ENCODE data around the gene TGM6. TPM values are rescaled to one million over a fixed set of nuclear protein-coding genes. Genes with fewer than 3 reads are reported as not detected.
A peak's percentile ranks its signal among the peaks of the same experiment; 100 is the strongest.

The TGM6 gene
- polyA plus RNA-seq, 3 donors from 2014 or later, result not detected

DNA sequence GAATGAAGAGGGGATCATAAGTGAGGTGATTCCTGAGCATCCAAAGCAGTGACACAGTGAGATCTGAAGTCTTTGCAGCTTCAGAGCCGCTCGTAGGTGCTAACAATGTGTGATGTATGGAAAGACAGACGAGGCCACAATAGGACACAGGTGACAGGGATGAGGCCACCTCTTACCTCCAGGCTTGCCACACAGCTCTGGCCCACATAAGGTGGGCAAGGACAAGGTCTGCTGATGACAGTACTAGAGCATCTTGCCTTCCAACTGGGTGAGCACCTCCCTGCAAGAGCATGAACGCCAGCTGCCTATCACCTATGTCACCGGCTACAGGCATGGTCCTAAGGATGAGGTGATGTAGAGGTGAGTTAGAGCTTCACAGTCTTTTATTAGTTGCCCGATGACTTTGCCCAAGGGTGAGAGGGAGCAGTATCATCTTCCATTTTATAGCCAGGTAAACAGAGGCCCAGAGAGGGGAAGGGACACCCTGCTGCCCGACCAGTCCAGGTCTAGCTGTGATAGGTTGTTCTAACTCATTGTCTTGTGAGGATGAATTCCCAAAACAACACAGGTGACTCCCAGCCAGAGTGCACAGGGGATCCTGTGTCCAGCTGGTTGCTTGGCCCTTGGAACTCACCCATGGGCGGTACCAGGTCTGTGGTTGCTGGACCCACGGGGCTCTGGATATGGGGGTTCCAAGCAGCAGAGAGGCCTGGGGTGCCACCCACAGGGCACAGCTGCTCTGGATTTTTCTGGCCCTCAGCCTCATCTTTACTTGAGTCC, 6.2 kb upstream of the TGM6 start:
- H3K27me3 Mint-ChIP-seq (ENCODE audit: low read depth in 3 of 3), result peaks cover 4 to 7% (median 6%) of the 10 kb centered on the region in 3 donors
- H3K27ac Mint-ChIP-seq, result no peak overlapping the region
- peaks cover 3 to 7% of the 10 kb centered on the region in 2 donors for H3K4me1 Mint-ChIP-seq
- no peaks in the 10 kb centered on the region for H3K36me3 Mint-ChIP-seq
- DNase-seq, result no peak
- H3K9me3 Mint-ChIP-seq, result no peaks in the 10 kb centered on the region
- H3K4me3 Mint-ChIP-seq, result no peak overlapping the region

DNA sequence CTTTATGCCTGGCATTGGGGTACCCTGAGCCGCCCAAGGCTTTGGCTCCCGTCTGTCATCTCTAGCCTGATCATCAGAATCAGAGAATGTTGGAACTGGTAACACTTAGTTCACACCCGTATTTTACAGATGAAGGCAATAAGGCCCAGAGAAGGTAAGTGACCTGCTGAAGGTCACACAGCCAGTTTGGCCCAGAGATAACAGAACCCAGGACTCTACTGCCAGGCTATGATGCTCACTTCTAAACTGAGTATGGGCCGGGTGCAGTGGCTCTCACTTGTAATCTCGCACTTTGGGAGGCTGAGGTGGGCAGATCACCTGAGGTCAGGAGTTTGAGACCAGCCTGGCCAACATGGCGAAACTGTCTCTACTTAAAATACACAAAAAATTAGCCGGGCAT, 1.8 kb upstream of the TGM6 start:
- H3K36me3 Mint-ChIP-seq, result no peaks in the 10 kb centered on the region
- peaks cover 10 to 11% of the 10 kb centered on the region in 2 donors for H3K4me1 Mint-ChIP-seq
- no peaks in the 10 kb centered on the region for H3K9me3 Mint-ChIP-seq
- H3K27ac Mint-ChIP-seq, result no peak overlapping the region
- H3K4me3 Mint-ChIP-seq, result no peak overlapping the region
- no peak for DNase-seq
- H3K27me3 Mint-ChIP-seq (ENCODE audit: low read depth in 3 of 3), result peaks cover 1 to 13% (median 7%) of the 10 kb centered on the region in 3 donors

DNA sequence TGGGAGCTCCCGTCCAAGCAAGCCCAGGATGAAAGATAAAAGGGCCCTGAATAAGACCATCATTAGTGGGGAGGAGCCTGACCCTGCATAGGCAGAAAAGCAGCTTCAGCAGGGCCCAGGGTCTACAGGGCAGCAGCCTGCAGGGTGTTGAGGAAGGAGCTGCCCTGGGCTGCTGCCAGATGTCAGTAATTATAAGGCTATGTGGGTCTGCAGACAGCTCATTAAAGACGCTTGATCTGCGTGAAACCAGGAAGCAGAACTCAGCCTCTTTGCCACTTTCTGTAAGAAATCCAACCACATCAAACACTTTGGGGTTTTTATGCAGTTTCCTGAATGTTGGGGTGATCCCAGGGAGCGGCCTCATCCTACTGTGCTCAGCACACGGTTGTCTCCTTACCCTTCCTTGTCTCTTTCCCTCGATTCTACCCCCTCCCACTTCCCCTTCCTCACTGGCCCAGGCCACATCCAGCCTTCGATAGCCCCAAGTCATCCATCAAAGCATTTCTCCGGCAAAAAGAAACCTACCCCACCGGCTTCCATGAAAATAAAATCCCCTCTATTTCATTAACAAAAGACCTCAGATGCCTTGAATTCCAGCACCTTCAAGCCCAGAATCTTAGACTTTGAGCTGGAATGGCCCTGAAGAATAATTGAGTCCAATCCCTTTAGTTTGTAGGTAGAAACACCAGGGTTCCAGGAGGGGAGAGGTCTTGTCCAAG, 1.0 kb upstream of the TGM6 start:
- Mint-ChIP-seq H3K36me3 (no peaks in the 10 kb centered on the region), H3K4me3 (peak overlapping the region in 1 of 5 donors; percentile 10), H3K27me3 (ENCODE audit: low read depth in 3 of 3) (peaks cover 1 to 16% (median 7%) of the 10 kb centered on the region in 3 donors), H3K4me1 (peaks cover 10 to 11% of the 10 kb centered on the region in 2 donors), H3K27ac (peak overlapping the region in 1 of 6 donors; percentile 22), H3K9me3 (no peaks in the 10 kb centered on the region)
- peak in 1 of 3 donors; percentile 4 for DNase-seq

DNA sequence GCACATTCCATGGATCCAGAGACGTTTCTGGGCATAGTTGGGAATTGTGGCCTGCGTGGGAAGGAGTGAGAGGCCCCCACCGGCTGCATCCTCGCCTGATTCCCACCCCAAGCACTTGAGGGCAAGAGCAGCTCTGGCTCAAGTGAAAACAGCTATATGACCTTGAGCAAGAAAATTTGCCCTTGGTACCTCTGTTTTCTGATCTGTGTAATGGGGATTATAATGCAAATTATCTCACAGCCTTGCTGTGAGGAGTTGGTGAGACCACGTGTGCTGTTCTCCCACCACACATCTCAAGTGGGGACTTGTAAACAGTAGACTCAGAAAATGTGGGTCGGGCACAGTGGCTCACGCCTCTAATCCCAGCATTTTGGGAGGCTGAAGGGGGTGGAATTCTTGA, 602 bp downstream of the TGM6 start:
- peaks cover 0 to 3% (median 0%) of the 10 kb centered on the region in 6 donors for H3K9me3 Mint-ChIP-seq
- peaks cover 10 to 11% of the 10 kb centered on the region in 2 donors for H3K4me1 Mint-ChIP-seq
- no peaks in the 10 kb centered on the region for H3K36me3 Mint-ChIP-seq
- H3K4me3 Mint-ChIP-seq, result no peak overlapping the region
- DNase-seq, result no peak
- peaks cover 1 to 13% (median 5%) of the 10 kb centered on the region in 3 donors for H3K27me3 Mint-ChIP-seq (ENCODE audit: low read depth in 3 of 3)
- H3K27ac Mint-ChIP-seq, result no peak overlapping the region

DNA sequence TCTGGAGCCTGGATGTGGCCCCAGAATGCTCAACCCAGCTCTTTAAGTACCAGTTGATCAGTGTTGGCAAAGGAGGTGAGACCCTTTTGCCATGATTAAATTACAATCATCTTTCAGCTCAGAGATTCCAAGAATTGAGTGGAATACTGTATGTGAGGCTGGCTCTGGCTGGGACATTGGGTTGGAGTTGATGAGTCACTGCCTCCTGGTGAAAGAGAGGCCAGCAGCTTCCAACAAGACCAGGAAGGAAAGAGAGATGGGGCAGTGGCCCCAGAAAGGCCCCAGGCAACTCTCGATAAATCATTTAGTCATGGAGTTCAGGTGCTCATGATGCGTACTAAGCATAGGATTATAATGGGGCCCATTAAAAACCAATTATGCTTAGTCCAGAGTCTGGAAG, 2.1 kb downstream of the TGM6 start:
- H3K27me3 Mint-ChIP-seq (ENCODE audit: low read depth in 3 of 3), result peaks cover 0 to 11% (median 5%) of the 10 kb centered on the region in 3 donors
- no peak overlapping the region for H3K4me3 Mint-ChIP-seq
- no peak for DNase-seq
- H3K36me3 Mint-ChIP-seq, result no peaks in the 10 kb centered on the region
- H3K27ac Mint-ChIP-seq, result no peak overlapping the region
- peaks cover 10 to 13% of the 10 kb centered on the region in 2 donors for H3K4me1 Mint-ChIP-seq
- H3K9me3 Mint-ChIP-seq, result peaks cover 0 to 11% (median 3%) of the 10 kb centered on the region in 6 donors

DNA sequence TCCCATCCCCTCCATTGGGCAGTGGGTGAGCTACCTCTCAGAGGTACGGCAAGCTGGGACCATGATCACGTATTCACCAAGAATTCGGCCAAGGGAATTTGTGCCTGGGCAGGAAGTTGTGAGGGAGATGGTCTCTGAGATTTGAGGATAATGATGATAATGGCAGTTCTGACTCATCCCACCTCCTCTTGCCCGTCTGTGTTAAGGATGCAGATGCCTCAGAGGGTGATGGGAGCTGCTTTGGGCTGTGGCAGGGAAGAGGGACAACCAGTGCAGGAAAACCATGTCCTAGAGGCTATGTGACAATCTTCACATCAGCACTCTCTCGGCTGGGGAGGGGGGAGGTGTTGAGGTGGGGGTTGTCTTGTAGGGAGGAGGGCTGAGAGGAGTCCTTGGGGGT, 4.3 kb downstream of the TGM6 start:
- Mint-ChIP-seq H3K27ac (no peak overlapping the region), H3K4me3 (no peak overlapping the region), H3K36me3 (no peaks in the 10 kb centered on the region), H3K4me1 (peaks cover 2% of the 10 kb centered on the region in 2 donors), H3K27me3 (ENCODE audit: low read depth in 3 of 3) (peaks cover 0 to 8% (median 7%) of the 10 kb centered on the region in 3 donors), H3K9me3 (peaks cover 0 to 18% (median 5%) of the 10 kb centered on the region in 6 donors)
- DNase-seq, result no peak

DNA sequence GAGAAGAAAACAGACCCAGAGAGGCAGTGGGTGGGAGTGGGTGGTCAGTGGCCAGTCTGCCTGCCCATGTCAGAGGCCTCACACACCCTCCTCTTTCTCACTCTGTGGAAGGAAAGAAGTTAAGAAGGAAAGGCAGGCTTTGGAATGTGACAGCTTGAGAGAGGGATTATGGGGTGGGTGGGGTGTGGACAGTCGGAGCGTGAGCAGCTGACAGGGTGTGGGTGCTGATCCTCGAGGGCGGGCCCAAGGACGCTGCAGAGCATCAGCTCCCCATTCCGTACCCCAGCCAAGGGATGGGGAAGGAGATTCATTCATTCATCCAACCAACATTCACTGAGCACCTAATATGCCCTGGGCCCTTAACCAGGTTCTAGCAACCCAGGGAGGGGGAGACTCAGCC, 4.8 kb downstream of the TGM6 start:
- H3K4me3 Mint-ChIP-seq, result no peak overlapping the region
- no peaks in the 10 kb centered on the region for H3K36me3 Mint-ChIP-seq
- peaks cover 0 to 18% (median 5%) of the 10 kb centered on the region in 6 donors for H3K9me3 Mint-ChIP-seq
- DNase-seq, result no peak
- peaks cover 0 to 2% of the 10 kb centered on the region in 2 donors for H3K4me1 Mint-ChIP-seq
- H3K27me3 Mint-ChIP-seq (ENCODE audit: low read depth in 3 of 3), result peaks cover 0 to 6% (median 5%) of the 10 kb centered on the region in 3 donors
- no peak overlapping the region for H3K27ac Mint-ChIP-seq

DNA sequence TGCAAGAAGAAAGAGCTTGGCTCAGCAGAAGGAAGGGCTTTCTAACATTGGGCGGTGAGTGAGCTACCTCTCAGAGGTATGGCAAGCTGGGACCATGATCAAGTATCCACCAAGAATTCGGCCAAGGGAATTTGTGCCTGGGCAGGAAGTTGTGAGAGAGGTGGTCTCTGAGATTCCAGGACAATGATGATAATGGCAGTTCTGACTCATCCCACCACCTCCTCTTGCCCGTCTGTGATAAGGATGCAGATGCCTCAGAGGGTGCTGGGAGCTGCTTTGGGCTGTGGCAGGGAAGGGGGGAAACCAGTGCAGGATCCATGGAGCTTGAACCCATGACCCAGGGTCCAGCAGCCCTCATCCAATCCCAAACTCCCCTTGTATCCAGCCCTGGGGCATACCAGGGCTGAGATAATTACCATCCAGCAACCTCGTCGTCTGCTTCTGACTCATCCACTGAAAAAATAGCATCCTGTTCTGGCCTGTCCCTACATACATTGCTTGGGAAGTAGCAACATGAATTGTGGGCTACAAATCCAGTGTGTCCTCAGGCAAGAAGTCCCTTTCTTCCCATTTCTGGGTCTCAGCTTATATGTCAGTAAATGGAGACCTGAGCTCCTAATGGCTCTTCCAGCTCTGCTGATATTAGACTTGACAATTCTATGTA, 5.9 kb downstream of the TGM6 start:
- no peak for DNase-seq
- Mint-ChIP-seq H3K9me3 (peaks cover 0 to 18% (median 5%) of the 10 kb centered on the region in 6 donors), H3K27me3 (ENCODE audit: low read depth in 3 of 3) (peaks cover 0 to 8% (median 3%) of the 10 kb centered on the region in 3 donors), H3K4me3 (no peak overlapping the region), H3K36me3 (no peaks in the 10 kb centered on the region), H3K4me1 (peaks cover 0 to 2% of the 10 kb centered on the region in 2 donors), H3K27ac (no peak overlapping the region)

DNA sequence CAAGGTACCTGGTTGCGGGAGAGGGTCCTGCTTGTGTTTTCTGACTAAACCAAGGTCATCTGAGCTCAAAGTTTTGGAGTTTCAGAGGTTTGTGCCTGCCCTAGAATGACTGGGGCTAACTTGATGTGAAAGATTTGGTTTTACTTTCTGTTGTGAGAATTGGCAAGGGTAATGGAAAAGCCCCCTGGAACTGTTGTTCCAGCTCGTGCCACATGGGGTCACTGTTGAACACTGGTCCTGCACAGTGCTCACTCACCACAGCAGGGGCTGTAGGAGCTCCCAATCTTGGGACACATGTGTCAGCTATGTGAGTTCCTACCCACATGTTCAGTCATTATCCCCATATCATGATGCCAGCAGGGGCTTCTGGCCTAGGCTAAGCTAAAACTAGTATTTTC, 6.5 kb downstream of the TGM6 start:
- peaks cover 0 to 8% (median 3%) of the 10 kb centered on the region in 3 donors for H3K27me3 Mint-ChIP-seq (ENCODE audit: low read depth in 3 of 3)
- no peak overlapping the region for H3K27ac Mint-ChIP-seq
- H3K4me1 Mint-ChIP-seq, result peaks cover 0 to 2% of the 10 kb centered on the region in 2 donors
- DNase-seq, result peak in 2 of 3 donors; percentile 17 to 18
- H3K4me3 Mint-ChIP-seq, result no peak overlapping the region
- H3K36me3 Mint-ChIP-seq, result no peaks in the 10 kb centered on the region
- peaks cover 0 to 18% (median 5%) of the 10 kb centered on the region in 6 donors for H3K9me3 Mint-ChIP-seq

DNA sequence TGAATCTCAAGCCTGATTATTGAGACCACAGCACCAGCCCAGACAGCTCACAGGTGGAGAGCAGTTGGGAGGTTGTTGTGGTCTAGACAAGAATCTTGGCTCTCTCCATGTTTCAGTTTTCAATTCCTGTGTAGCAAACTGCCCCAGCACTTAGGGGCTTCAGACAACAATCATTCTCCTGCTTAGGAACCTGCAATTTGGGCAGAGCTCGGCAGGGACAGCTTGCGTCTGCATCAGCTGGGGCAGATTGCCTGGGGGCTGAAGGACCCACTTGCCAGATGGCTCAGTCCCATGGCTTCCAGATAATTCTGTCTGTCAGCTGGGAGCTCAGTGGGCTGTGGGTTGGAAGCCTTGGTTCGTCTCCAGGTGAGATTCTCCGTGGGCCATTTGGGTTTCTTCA, 6.9 kb downstream of the TGM6 start:
- no peak for DNase-seq
- H3K27ac Mint-ChIP-seq, result no peak overlapping the region

DNA sequence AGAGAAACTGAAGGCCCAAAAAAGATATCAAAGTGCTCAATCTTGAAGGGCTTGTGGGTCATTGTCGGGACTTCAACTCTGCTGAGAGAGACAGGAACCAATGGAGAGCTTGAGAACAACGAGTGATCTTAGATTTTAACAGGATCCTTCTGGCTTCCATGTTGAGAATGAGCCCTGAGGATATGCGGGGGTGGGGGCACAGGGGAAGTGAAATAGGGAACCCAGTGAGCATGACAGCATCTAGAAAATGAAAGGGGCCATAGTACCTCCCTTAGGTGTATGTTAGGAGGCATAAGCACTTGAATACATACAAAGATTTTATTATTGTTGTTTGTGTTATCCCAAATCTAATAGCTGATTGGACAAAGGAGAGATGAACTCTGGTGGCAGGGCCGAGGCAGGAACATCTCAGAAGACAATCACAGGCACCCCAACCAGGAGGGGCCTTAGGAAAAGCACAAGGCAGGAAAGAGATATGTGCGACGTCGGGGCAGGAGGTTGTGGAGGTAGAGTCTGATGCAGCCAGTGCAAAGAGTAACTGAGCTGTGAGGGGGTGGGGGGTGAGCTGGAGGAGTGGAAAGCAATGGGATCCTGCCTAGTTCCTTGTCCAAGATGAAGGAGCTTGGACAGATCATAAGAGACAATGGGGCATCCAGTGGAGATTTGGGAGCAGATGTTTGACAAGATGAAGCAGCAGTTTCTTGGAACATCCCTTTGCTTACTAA, 10.4 kb downstream of the TGM6 start:
- no peak for DNase-seq
- Mint-ChIP-seq H3K9me3 (peaks cover 0 to 18% (median 4%) of the 10 kb centered on the region in 6 donors), H3K4me1 (peaks cover 0 to 2% of the 10 kb centered on the region in 2 donors), H3K27ac (no peak overlapping the region), H3K36me3 (no peaks in the 10 kb centered on the region), H3K27me3 (ENCODE audit: low read depth in 3 of 3) (peaks cover 0 to 10% (median 0%) of the 10 kb centered on the region in 3 donors), H3K4me3 (no peak overlapping the region)

More for the DNA sequence above, 6.9 kb downstream of the TGM6 start:
- Mint-ChIP-seq H3K4me3 (no peak overlapping the region), H3K27me3 (ENCODE audit: low read depth in 3 of 3) (peaks cover 0 to 7% (median 3%) of the 10 kb centered on the region in 3 donors), H3K9me3 (peaks cover 0 to 18% (median 5%) of the 10 kb centered on the region in 6 donors), H3K36me3 (no peaks in the 10 kb centered on the region), H3K4me1 (peaks cover 0 to 2% of the 10 kb centered on the region in 2 donors)

DNA sequence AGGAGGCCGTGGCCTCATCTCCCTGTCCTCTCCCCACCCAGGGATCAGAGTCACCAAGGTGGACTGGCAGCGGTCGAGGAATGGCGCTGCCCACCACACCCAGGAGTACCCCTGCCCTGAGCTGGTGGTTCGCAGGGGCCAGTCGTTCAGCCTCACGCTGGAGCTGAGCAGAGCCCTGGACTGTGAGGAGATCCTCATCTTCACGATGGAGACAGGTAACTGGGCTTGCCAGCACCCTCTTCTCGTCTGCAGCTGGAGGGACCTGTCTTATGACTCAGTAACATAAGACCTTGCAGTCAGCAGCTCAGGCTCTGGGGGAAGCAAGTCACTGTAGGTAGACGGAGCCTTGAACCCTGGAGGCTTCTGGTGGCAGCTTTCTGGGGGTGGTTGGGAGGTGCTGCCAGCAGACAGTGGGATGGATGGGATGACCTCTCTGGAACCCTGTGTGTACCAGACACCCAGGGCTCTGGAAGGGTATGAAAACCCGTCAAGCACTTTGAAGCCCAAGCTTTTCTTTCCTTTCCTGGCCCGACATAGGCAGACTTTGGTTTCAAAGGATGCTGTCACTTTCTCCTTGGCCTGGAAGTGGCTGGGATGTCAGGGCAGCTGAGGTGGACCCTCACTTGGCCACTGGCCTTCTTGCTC, 13.8 kb downstream of the TGM6 start:
- no peaks in the 10 kb centered on the region for H3K9me3 Mint-ChIP-seq
- no peaks in the 10 kb centered on the region for H3K36me3 Mint-ChIP-seq
- H3K4me1 Mint-ChIP-seq, result no peaks in the 10 kb centered on the region
- H3K4me3 Mint-ChIP-seq, result no peak overlapping the region
- DNase-seq, result no peak
- no peak overlapping the region for H3K27ac Mint-ChIP-seq
- H3K27me3 Mint-ChIP-seq (ENCODE audit: low read depth in 3 of 3), result peaks cover 0 to 10% (median 0%) of the 10 kb centered on the region in 3 donors

DNA sequence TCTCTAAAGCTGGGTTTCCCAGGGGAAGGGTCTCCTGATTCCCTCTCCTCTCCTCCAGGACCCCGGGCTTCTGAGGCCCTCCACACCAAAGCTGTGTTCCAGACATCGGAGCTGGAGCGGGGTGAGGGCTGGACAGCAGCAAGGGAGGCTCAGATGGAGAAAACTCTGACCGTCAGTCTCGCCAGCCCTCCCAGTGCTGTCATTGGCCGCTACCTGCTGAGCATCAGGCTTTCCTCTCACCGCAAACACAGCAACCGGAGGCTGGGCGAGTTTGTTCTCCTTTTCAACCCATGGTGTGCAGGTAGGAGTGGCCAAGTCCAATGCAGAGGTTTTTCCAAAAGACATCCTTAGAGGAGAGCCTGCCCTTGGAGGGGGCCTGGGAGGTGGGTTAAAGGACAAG, 14.4 kb downstream of the TGM6 start:
- Mint-ChIP-seq H3K27me3 (ENCODE audit: low read depth in 3 of 3) (peaks cover 0 to 7% (median 0%) of the 10 kb centered on the region in 3 donors), H3K27ac (no peak overlapping the region), H3K36me3 (no peaks in the 10 kb centered on the region), H3K4me3 (no peak overlapping the region), H3K9me3 (no peaks in the 10 kb centered on the region), H3K4me1 (no peaks in the 10 kb centered on the region)
- DNase-seq, result no peak

All from immature natural killer cell (primary cell).